Measurements from ENCODE around the gene ZNF280D. TPM values are rescaled to one million over a fixed set of nuclear protein-coding genes. Genes with fewer than 3 reads are reported as not detected.
"Not testable (repeated sequence)": the region's sequence is repeated elsewhere in the genome, so short reads cannot be mapped to it uniquely, and the experiment has no call there.

ZNF280D gene
- polyA plus RNA-seq, 3 donors from 2014 or later, result 7.9 to 10.6 (median 8.1) TPM

- no peak for DNase-seq
- H3K9me3 Mint-ChIP-seq, result no peaks in the 10 kb centered on the region
- no peaks in the 10 kb centered on the region for H3K27me3 Mint-ChIP-seq (ENCODE audit: low read depth in 3 of 3)
- H3K4me3 Mint-ChIP-seq, result no peak overlapping the region
- H3K4me1 Mint-ChIP-seq, result peaks cover 47 to 76% of the 10 kb centered on the region in 2 donors
- H3K36me3 Mint-ChIP-seq, result peaks cover 0 to 13% (median 0%) of the 10 kb centered on the region in 3 donors
- H3K27ac Mint-ChIP-seq, result peak overlapping the region in 2 of 6 donors; percentile 10 to 16
Observed at GRCh38 chr15:56719021-56719612, 14.2 kb downstream of the ZNF280D start.

- no peak overlapping the region for H3K4me3 Mint-ChIP-seq
- peaks cover 0 to 11% (median 0%) of the 10 kb centered on the region in 3 donors for H3K36me3 Mint-ChIP-seq
- H3K4me1 Mint-ChIP-seq, result peaks cover 41 to 75% of the 10 kb centered on the region in 2 donors
- no peaks in the 10 kb centered on the region for H3K9me3 Mint-ChIP-seq
- no peak for DNase-seq
- H3K27ac Mint-ChIP-seq, result no peak overlapping the region
- no peaks in the 10 kb centered on the region for H3K27me3 Mint-ChIP-seq (ENCODE audit: low read depth in 3 of 3)
Observed at GRCh38 chr15:56718560-56718959, 14.7 kb downstream of the ZNF280D start.

GRCh38 chr15:56716334-56716733 is 17.0 kb downstream of the ZNF280D start:
- H3K9me3 Mint-ChIP-seq, result no peaks in the 10 kb centered on the region
- H3K36me3 Mint-ChIP-seq, result peaks cover 0 to 6% (median 0%) of the 10 kb centered on the region in 3 donors
- no peak overlapping the region for H3K4me3 Mint-ChIP-seq
- DNase-seq, result no peak
- H3K27me3 Mint-ChIP-seq (ENCODE audit: low read depth in 3 of 3), result no peaks in the 10 kb centered on the region
- H3K27ac Mint-ChIP-seq, result peak overlapping the region in 1 of 6 donors; percentile 41
- peaks cover 32 to 58% of the 10 kb centered on the region in 2 donors for H3K4me1 Mint-ChIP-seq

GRCh38 chr15:56715220-56715619 is 18.1 kb downstream of the ZNF280D start:
- no peaks in the 10 kb centered on the region for H3K9me3 Mint-ChIP-seq
- no peak overlapping the region for H3K4me3 Mint-ChIP-seq
- peaks cover 26 to 56% of the 10 kb centered on the region in 2 donors for H3K4me1 Mint-ChIP-seq
- no peaks in the 10 kb centered on the region for H3K27me3 Mint-ChIP-seq (ENCODE audit: low read depth in 3 of 3)
- H3K27ac Mint-ChIP-seq, result no peak overlapping the region
- no peak for DNase-seq
- H3K36me3 Mint-ChIP-seq, result peaks cover 0 to under 1% (median 0%) of the 10 kb centered on the region in 3 donors

- Mint-ChIP-seq H3K36me3 (peaks cover 4 to 16% (median 6%) of the 10 kb centered on the region in 3 donors), H3K4me1 (peaks cover 2 to 14% of the 10 kb centered on the region in 2 donors)
- not testable (repeated sequence) for H3K4me3 Mint-ChIP-seq; DNase-seq; H3K27me3 Mint-ChIP-seq (ENCODE audit: low read depth in 3 of 3); H3K27ac Mint-ChIP-seq; H3K9me3 Mint-ChIP-seq
Observed at GRCh38 chr15:56709502-56709901, 23.8 kb downstream of the ZNF280D start.

GRCh38 chr15:56699743-56700142 is 33.6 kb downstream of the ZNF280D start:
- Mint-ChIP-seq H3K9me3 (no peaks in the 10 kb centered on the region), H3K27me3 (ENCODE audit: low read depth in 3 of 3) (no peaks in the 10 kb centered on the region), H3K27ac (no peak overlapping the region), H3K4me3 (no peak overlapping the region), H3K36me3 (peaks cover 20 to 39% (median 32%) of the 10 kb centered on the region in 3 donors), H3K4me1 (no peaks in the 10 kb centered on the region)
- DNase-seq, result no peak

GRCh38 chr15:56698270-56698669 is 35.0 kb downstream of the ZNF280D start:
- Mint-ChIP-seq H3K27ac (no peak overlapping the region), H3K4me3 (no peak overlapping the region), H3K9me3 (no peaks in the 10 kb centered on the region), H3K36me3 (peaks cover 19 to 28% (median 19%) of the 10 kb centered on the region in 3 donors), H3K4me1 (no peaks in the 10 kb centered on the region), H3K27me3 (ENCODE audit: low read depth in 3 of 3) (no peaks in the 10 kb centered on the region)
- no peak for DNase-seq

GRCh38 chr15:56693761-56694160 is 39.5 kb downstream of the ZNF280D start:
- peaks cover 5 to 13% (median 6%) of the 10 kb centered on the region in 3 donors for H3K36me3 Mint-ChIP-seq
- no peak for DNase-seq
- peak overlapping the region in 1 of 6 donors; percentile 8 for H3K27ac Mint-ChIP-seq
- no peaks in the 10 kb centered on the region for H3K27me3 Mint-ChIP-seq (ENCODE audit: low read depth in 3 of 3)
- no peaks in the 10 kb centered on the region for H3K9me3 Mint-ChIP-seq
- no peaks in the 10 kb centered on the region for H3K4me1 Mint-ChIP-seq
- H3K4me3 Mint-ChIP-seq, result no peak overlapping the region

GRCh38 chr15:56690733-56691132 is 42.6 kb downstream of the ZNF280D start:
- no peak for DNase-seq
- Mint-ChIP-seq H3K27ac (no peak overlapping the region), H3K36me3 (peaks cover 4 to 15% (median 11%) of the 10 kb centered on the region in 3 donors), H3K4me3 (no peak overlapping the region), H3K27me3 (ENCODE audit: low read depth in 3 of 3) (no peaks in the 10 kb centered on the region), H3K4me1 (no peaks in the 10 kb centered on the region), H3K9me3 (no peaks in the 10 kb centered on the region)

- no peak for DNase-seq
- Mint-ChIP-seq H3K4me3 (no peak overlapping the region), H3K9me3 (no peaks in the 10 kb centered on the region), H3K36me3 (peaks cover 6 to 18% (median 16%) of the 10 kb centered on the region in 3 donors), H3K27ac (no peak overlapping the region), H3K4me1 (no peaks in the 10 kb centered on the region), H3K27me3 (ENCODE audit: low read depth in 3 of 3) (no peaks in the 10 kb centered on the region)
Observed at GRCh38 chr15:56683908-56684307, 49.4 kb downstream of the ZNF280D start.

- Mint-ChIP-seq H3K36me3 (peaks cover 21 to 24% (median 23%) of the 10 kb centered on the region in 3 donors), H3K27ac (peak overlapping the region in 1 of 6 donors; percentile 3), H3K27me3 (ENCODE audit: low read depth in 3 of 3) (no peaks in the 10 kb centered on the region), H3K9me3 (no peaks in the 10 kb centered on the region), H3K4me3 (no peak overlapping the region), H3K4me1 (no peaks in the 10 kb centered on the region)
- no peak for DNase-seq
Observed at GRCh38 chr15:56681113-56681512, 52.2 kb downstream of the ZNF280D start.

- no peak for DNase-seq
- Mint-ChIP-seq H3K27ac (no peak overlapping the region), H3K27me3 (ENCODE audit: low read depth in 3 of 3) (no peaks in the 10 kb centered on the region), H3K4me3 (no peak overlapping the region), H3K4me1 (no peaks in the 10 kb centered on the region), H3K9me3 (no peaks in the 10 kb centered on the region), H3K36me3 (peaks cover 24 to 35% (median 28%) of the 10 kb centered on the region in 3 donors)
Observed at GRCh38 chr15:56679225-56679624, 54.1 kb downstream of the ZNF280D start.

GRCh38 chr15:56678571-56678970 is 54.7 kb downstream of the ZNF280D start:
- no peak overlapping the region for H3K27ac Mint-ChIP-seq

GRCh38 chr15:56677271-56677670 is 56.0 kb downstream of the ZNF280D start:
- no peak for DNase-seq
- H3K4me3 Mint-ChIP-seq, result no peak overlapping the region
- peaks cover 24 to 44% (median 37%) of the 10 kb centered on the region in 3 donors for H3K36me3 Mint-ChIP-seq
- H3K27me3 Mint-ChIP-seq (ENCODE audit: low read depth in 3 of 3), result no peaks in the 10 kb centered on the region
- H3K4me1 Mint-ChIP-seq, result no peaks in the 10 kb centered on the region
- no peak overlapping the region for H3K27ac Mint-ChIP-seq
- H3K9me3 Mint-ChIP-seq, result no peaks in the 10 kb centered on the region

More at GRCh38 chr15:56678571-56678970, 54.7 kb downstream of the ZNF280D start:
- H3K4me3 Mint-ChIP-seq, result no peak overlapping the region
- H3K4me1 Mint-ChIP-seq, result no peaks in the 10 kb centered on the region
- no peaks in the 10 kb centered on the region for H3K9me3 Mint-ChIP-seq
- DNase-seq, result no peak
- no peaks in the 10 kb centered on the region for H3K27me3 Mint-ChIP-seq (ENCODE audit: low read depth in 3 of 3)
- peaks cover 24 to 39% (median 28%) of the 10 kb centered on the region in 3 donors for H3K36me3 Mint-ChIP-seq

- Mint-ChIP-seq H3K4me1 (no peaks in the 10 kb centered on the region), H3K36me3 (peaks cover 22 to 57% (median 48%) of the 10 kb centered on the region in 3 donors), H3K4me3 (no peak overlapping the region)
Observed at GRCh38 chr15:56675930-56676329, 57.4 kb downstream of the ZNF280D start.

More at GRCh38 chr15:56675930-56676329, 57.4 kb downstream of the ZNF280D start:
- H3K9me3 Mint-ChIP-seq, result no peaks in the 10 kb centered on the region
- no peak for DNase-seq
- no peak overlapping the region for H3K27ac Mint-ChIP-seq
- no peaks in the 10 kb centered on the region for H3K27me3 Mint-ChIP-seq (ENCODE audit: low read depth in 3 of 3)
